Naive B cell (primary cell): ENCODE data around the gene NINL. TPM values are rescaled to one million over a fixed set of nuclear protein-coding genes. Genes with fewer than 3 reads are reported as not detected.
"Not testable (repeated sequence)": the region's sequence is repeated elsewhere in the genome, so short reads cannot be mapped to it uniquely, and the experiment has no call there.

Experiments used
- ATAC-seq, 2 donors: fragments of 150-1000 bp; cut with Tn5 transposase; 2 replicates each; pipeline ENCODE4 v1.10.0; 2021; ENCODE audit warnings: low read depth in 2 of 2, mild to moderate bottlenecking in 2 of 2, moderate library complexity in 2 of 2
- DNase-seq: peaks from one replicate; pipeline ENCODE4 v3.0.0; 2022
- H3K27ac Mint-ChIP-seq, 6 donors: one replicate each; pipeline ENCODE4 v1.8.0; 2020 to 2022; ENCODE audit warnings: mild to moderate bottlenecking in 6 of 6, mixed read lengths in 6 of 6, moderate library complexity in 5 of 6, inconsistent platforms in 2 of 6
- H3K27me3 Mint-ChIP-seq, 3 donors: one replicate each; pipeline ENCODE4 v1.8.0; 2021 to 2022; ENCODE audit warnings: mixed read lengths in 3 of 3, mild to moderate bottlenecking in 1 of 3
- H3K36me3 Mint-ChIP-seq, 2 donors: one replicate each; pipeline ENCODE4 v1.8.0; 2020 to 2022; ENCODE audit warnings: mixed read lengths in 2 of 2, inconsistent platforms in 1 of 2, mild to moderate bottlenecking in 1 of 2
- H3K4me1 Mint-ChIP-seq, 3 donors: one replicate each; pipeline ENCODE4 v1.8.0; 2020 to 2022; ENCODE audit warnings: mixed read lengths in 3 of 3, inconsistent platforms in 1 of 3, mild to moderate bottlenecking in 1 of 3, moderate library complexity in 1 of 3
- H3K4me3 Mint-ChIP-seq, 8 donors: one replicate each; pipeline ENCODE4 v1.8.0; 2020 to 2022; ENCODE audit warnings: mild to moderate bottlenecking in 8 of 8, mixed read lengths in 8 of 8, moderate library complexity in 8 of 8, inconsistent platforms in 2 of 8
- H3K9me3 Mint-ChIP-seq, 7 donors: one replicate each; pipeline ENCODE4 v1.8.0; 2020 to 2022; ENCODE audit warnings: mixed read lengths in 7 of 7, mild to moderate bottlenecking in 5 of 7, inconsistent platforms in 2 of 7, moderate library complexity in 1 of 7
- polyA plus RNA-seq, 6 donors: library from polyadenylated mRNA; unstranded; fragments of 300-500 nt; fragmentation: Illumina TruSeq; gene quantifications; one replicate each; pipeline ENCODE4 v1.2.3, GENCODE V29; 2021; ENCODE audit warnings: low read depth in 6 of 6

NINL gene
- polyA plus RNA-seq, 6 donors from 2014 or later = 0.08 to 0.65 (median 0.38) TPM; not detected in 2

- no peak overlapping the region for H3K4me3 Mint-ChIP-seq
- H3K4me1 Mint-ChIP-seq = peaks cover 0 to 10% (median 5%) of the 10 kb centered on the region in 3 donors
- H3K27me3 Mint-ChIP-seq = peaks cover 0 to 21% (median 11%) of the 10 kb centered on the region in 3 donors
- DNase-seq (no peak), ATAC-seq (no peak)
- no peaks in the 10 kb centered on the region for H3K36me3 Mint-ChIP-seq
- H3K27ac Mint-ChIP-seq = no peak overlapping the region
- H3K9me3 Mint-ChIP-seq = no peaks in the 10 kb centered on the region
These were observed 101.0 kb downstream of the NINL start for GRCh38 chr20:25484224-25484846.

GRCh38 chr20:25483431-25484132, 101.7 kb downstream of the NINL start:
- no peak for ATAC-seq
- DNase-seq = no peak
- Mint-ChIP-seq H3K4me1 (peaks cover 0 to 10% (median 5%) of the 10 kb centered on the region in 3 donors), H3K9me3 (no peaks in the 10 kb centered on the region), H3K4me3 (no peak overlapping the region), H3K27ac (peak overlapping the region in 3 of 6 donors; percentile 7 to 78 (median 70)), H3K27me3 (peaks cover 0 to 21% (median 11%) of the 10 kb centered on the region in 3 donors), H3K36me3 (no peaks in the 10 kb centered on the region)

- H3K4me3 Mint-ChIP-seq = no peak overlapping the region
- DNase-seq = no peak
- peaks cover 0 to 24% (median 11%) of the 10 kb centered on the region in 3 donors for H3K27me3 Mint-ChIP-seq
- H3K27ac Mint-ChIP-seq = no peak overlapping the region
- ATAC-seq = no peak
- H3K9me3 Mint-ChIP-seq = no peaks in the 10 kb centered on the region
- peaks cover 0 to 10% (median 5%) of the 10 kb centered on the region in 3 donors for H3K4me1 Mint-ChIP-seq
- no peaks in the 10 kb centered on the region for H3K36me3 Mint-ChIP-seq
These were observed 103.4 kb downstream of the NINL start for GRCh38 chr20:25481918-25482253.

- Mint-ChIP-seq H3K9me3 (no peaks in the 10 kb centered on the region), H3K27ac (no peak overlapping the region), H3K36me3 (no peaks in the 10 kb centered on the region), H3K27me3 (peaks cover 0 to 22% (median 11%) of the 10 kb centered on the region in 3 donors), H3K4me1 (peaks cover 0 to 9% (median 5%) of the 10 kb centered on the region in 3 donors), H3K4me3 (no peak overlapping the region)
- no peak for DNase-seq
- no peak for ATAC-seq
These were observed 104.0 kb downstream of the NINL start for GRCh38 chr20:25481235-25481917.

GRCh38 chr20:25480797-25481196, 104.5 kb downstream of the NINL start:
- H3K4me3 Mint-ChIP-seq = no peak overlapping the region
- H3K4me1 Mint-ChIP-seq = peaks cover 0 to 8% (median 5%) of the 10 kb centered on the region in 3 donors
- ATAC-seq = no peak

GRCh38 chr20:25480156-25480555, 105.2 kb downstream of the NINL start:
- ATAC-seq = no peak
- Mint-ChIP-seq H3K4me3 (no peak overlapping the region), H3K9me3 (no peaks in the 10 kb centered on the region), H3K36me3 (no peaks in the 10 kb centered on the region), H3K27me3 (peaks cover 0 to 19% (median 11%) of the 10 kb centered on the region in 3 donors), H3K4me1 (peaks cover 0 to 6% (median 5%) of the 10 kb centered on the region in 3 donors), H3K27ac (no peak overlapping the region)
- no peak for DNase-seq

More at GRCh38 chr20:25480797-25481196, 104.5 kb downstream of the NINL start:
- Mint-ChIP-seq H3K27ac (no peak overlapping the region), H3K9me3 (no peaks in the 10 kb centered on the region), H3K27me3 (peaks cover 0 to 19% (median 11%) of the 10 kb centered on the region in 3 donors), H3K36me3 (no peaks in the 10 kb centered on the region)
- no peak for DNase-seq

GRCh38 chr20:25479638-25480037, 105.7 kb downstream of the NINL start:
- Mint-ChIP-seq H3K27ac (no peak overlapping the region), H3K9me3 (no peaks in the 10 kb centered on the region), H3K27me3 (peaks cover 0 to 19% (median 7%) of the 10 kb centered on the region in 3 donors), H3K4me3 (no peak overlapping the region), H3K36me3 (no peaks in the 10 kb centered on the region), H3K4me1 (peaks cover 0 to 2% (median under 1%) of the 10 kb centered on the region in 3 donors)
- ATAC-seq = no peak
- DNase-seq = no peak

GRCh38 chr20:25478889-25479568, 106.3 kb downstream of the NINL start:
- Mint-ChIP-seq H3K36me3 (no peaks in the 10 kb centered on the region), H3K4me1 (no peaks in the 10 kb centered on the region), H3K4me3 (no peak overlapping the region), H3K9me3 (no peaks in the 10 kb centered on the region), H3K27ac (peak overlapping the region in 1 of 6 donors; percentile 51), H3K27me3 (peaks cover 0 to 14% (median under 1%) of the 10 kb centered on the region in 3 donors)
- ATAC-seq (no peak), DNase-seq (no peak)

GRCh38 chr20:25477014-25477882, 108.1 kb downstream of the NINL start:
- Mint-ChIP-seq H3K9me3 (no peaks in the 10 kb centered on the region), H3K4me1 (no peaks in the 10 kb centered on the region), H3K4me3 (no peak overlapping the region), H3K27me3 (peaks cover 0 to 4% (median 0%) of the 10 kb centered on the region in 3 donors), H3K27ac (peak overlapping the region in 1 of 6 donors; percentile 60), H3K36me3 (no peaks in the 10 kb centered on the region)
- DNase-seq = no peak
- ATAC-seq = no peak

- H3K4me1 Mint-ChIP-seq = no peaks in the 10 kb centered on the region
- no peaks in the 10 kb centered on the region for H3K36me3 Mint-ChIP-seq
- no peaks in the 10 kb centered on the region for H3K9me3 Mint-ChIP-seq
- no peak for ATAC-seq
- peaks cover 0 to 4% (median 0%) of the 10 kb centered on the region in 3 donors for H3K27me3 Mint-ChIP-seq
- H3K27ac Mint-ChIP-seq = no peak overlapping the region
- H3K4me3 Mint-ChIP-seq = no peak overlapping the region
- DNase-seq = no peak
These were observed 109.0 kb downstream of the NINL start for GRCh38 chr20:25476106-25477013.

- H3K4me3 Mint-ChIP-seq = not testable (repeated sequence)
These were observed 112.0 kb downstream of the NINL start for GRCh38 chr20:25473297-25473696.

GRCh38 chr20:25471020-25471419, 114.3 kb downstream of the NINL start:
- Mint-ChIP-seq H3K4me3 (no peak overlapping the region), H3K9me3 (no peaks in the 10 kb centered on the region)

More at GRCh38 chr20:25473297-25473696, 112.0 kb downstream of the NINL start:
- not testable (repeated sequence) for H3K27ac Mint-ChIP-seq, H3K27me3 Mint-ChIP-seq, ATAC-seq, H3K4me1 Mint-ChIP-seq, H3K36me3 Mint-ChIP-seq, DNase-seq, H3K9me3 Mint-ChIP-seq

More at GRCh38 chr20:25471020-25471419, 114.3 kb downstream of the NINL start:
- ATAC-seq = no peak
- H3K36me3 Mint-ChIP-seq = no peaks in the 10 kb centered on the region
- H3K27ac Mint-ChIP-seq = no peak overlapping the region
- DNase-seq = no peak
- H3K27me3 Mint-ChIP-seq = peaks cover 0 to 9% (median 0%) of the 10 kb centered on the region in 3 donors
- peaks cover 0 to 4% (median 0%) of the 10 kb centered on the region in 3 donors for H3K4me1 Mint-ChIP-seq
